ENCODE results near the gene VSTM2B.

VSTM2B gene

DNA sequence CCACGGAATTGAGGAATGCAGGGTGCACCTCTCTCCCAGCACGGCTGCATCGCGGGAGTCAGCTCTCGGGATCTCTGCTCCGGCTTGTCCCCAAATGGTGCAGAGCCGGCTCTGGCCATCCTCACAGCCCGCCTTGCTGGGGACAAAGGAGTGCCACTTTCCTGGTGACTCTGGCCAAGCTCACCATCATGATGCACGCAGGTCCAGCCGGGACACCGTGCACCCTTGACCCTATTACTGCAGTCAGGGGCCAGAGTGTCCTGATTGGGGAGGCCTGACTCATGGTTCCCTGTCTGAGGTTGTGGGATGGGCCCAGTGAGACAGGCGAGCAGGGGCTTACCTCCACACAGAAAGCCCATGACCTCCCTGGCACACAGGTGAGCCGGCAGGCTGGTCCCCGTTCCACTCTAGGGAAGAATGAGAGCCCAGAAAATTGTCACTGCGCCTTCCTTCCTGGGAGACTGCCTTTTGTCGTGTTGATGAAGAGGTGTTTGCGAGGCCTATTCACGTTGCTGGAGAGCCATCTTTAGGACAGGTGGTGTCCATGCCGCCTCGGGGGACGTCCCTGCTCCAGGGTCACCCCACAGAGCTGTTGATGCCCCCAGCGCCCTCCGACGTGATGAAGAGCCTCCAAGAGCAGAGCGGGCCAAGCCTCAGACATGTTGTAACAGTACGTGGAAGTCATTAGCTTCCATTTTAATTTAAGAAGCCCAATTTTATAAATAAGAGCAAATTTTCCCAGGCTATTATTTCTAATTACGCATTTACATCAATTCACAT lies 18.5 kb upstream of the VSTM2B start:
- H3K9ac ChIP-seq (ENCODE audit: low read depth, low read length): no peak overlapping the region
- H3K4me3 ChIP-seq (ENCODE audit: low read length): no peak overlapping the region
- no peak overlapping the region for H3K27ac ChIP-seq (ENCODE audit: low read length)
- no peaks in the 10 kb centered on the region for H3K4me1 ChIP-seq (ENCODE audit: insufficient read depth, low read length)
- H3K36me3 ChIP-seq (ENCODE audit: insufficient read depth, low read depth, low read length): no peaks in the 10 kb centered on the region
- H3K9me3 ChIP-seq (ENCODE audit: insufficient read depth, low read depth, low read length): no peaks in the 10 kb centered on the region
- H3K27me3 ChIP-seq (ENCODE audit: insufficient read depth, low read length): peaks cover 7% of the 10 kb centered on the region

DNA sequence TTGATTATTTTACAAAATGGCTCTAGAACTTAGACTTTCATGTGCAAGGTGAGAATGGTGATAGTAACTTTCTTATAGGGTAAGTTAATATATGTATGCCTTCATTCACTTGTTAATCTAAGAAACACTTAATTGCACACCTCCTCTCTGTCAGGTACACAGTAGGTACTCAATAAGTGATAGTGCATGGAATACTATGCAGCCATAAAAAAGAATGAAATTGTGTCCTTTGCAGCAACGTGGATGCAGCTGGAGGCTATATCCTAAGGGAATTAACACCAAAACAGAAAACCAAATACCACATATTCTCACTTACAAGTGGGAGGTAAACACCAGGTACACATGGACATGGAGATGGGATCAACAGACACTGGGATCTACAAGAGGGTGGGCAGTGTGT lies 17.6 kb upstream of the VSTM2B start:
- Histone ChIP-seq H3K4me3 (ENCODE audit: low read length) (no peak overlapping the region), H3K27ac (ENCODE audit: low read length) (no peak overlapping the region), H3K27me3 (ENCODE audit: insufficient read depth, low read length) (peaks cover 16% of the 10 kb centered on the region), H3K9me3 (ENCODE audit: insufficient read depth, low read depth, low read length) (no peaks in the 10 kb centered on the region), H3K36me3 (ENCODE audit: insufficient read depth, low read depth, low read length) (no peaks in the 10 kb centered on the region), H3K4me1 (ENCODE audit: insufficient read depth, low read length) (no peaks in the 10 kb centered on the region), H3K9ac (ENCODE audit: low read depth, low read length) (no peak overlapping the region)

DNA sequence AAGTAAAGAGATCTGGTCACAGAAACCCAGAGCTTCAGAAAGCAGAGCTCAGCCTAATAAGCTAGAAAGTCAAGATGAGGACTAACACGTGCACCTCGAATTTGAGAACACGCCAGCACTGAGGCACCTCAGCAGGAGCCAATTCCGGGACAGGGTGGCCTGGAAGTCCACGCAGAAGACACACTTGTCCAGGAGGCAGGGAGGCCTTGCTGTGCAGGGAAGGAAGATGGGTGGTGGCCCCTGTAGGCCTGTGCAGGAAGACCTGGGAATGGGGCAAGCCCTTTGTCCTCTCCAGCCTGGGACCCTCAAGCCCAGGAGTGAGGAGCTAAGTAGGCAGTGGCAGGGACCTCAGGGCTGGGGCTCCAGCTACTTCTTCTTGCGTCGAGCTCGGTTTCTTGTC lies 16.3 kb upstream of the VSTM2B start:
- Histone ChIP-seq H3K9me3 (ENCODE audit: insufficient read depth, low read depth, low read length) (no peaks in the 10 kb centered on the region), H3K9ac (ENCODE audit: low read depth, low read length) (no peak overlapping the region), H3K27me3 (ENCODE audit: insufficient read depth, low read length) (peaks cover 21% of the 10 kb centered on the region), H3K4me1 (ENCODE audit: insufficient read depth, low read length) (no peaks in the 10 kb centered on the region), H3K27ac (ENCODE audit: low read length) (no peak overlapping the region), H3K36me3 (ENCODE audit: insufficient read depth, low read depth, low read length) (no peaks in the 10 kb centered on the region), H3K4me3 (ENCODE audit: low read length) (no peak overlapping the region)

DNA sequence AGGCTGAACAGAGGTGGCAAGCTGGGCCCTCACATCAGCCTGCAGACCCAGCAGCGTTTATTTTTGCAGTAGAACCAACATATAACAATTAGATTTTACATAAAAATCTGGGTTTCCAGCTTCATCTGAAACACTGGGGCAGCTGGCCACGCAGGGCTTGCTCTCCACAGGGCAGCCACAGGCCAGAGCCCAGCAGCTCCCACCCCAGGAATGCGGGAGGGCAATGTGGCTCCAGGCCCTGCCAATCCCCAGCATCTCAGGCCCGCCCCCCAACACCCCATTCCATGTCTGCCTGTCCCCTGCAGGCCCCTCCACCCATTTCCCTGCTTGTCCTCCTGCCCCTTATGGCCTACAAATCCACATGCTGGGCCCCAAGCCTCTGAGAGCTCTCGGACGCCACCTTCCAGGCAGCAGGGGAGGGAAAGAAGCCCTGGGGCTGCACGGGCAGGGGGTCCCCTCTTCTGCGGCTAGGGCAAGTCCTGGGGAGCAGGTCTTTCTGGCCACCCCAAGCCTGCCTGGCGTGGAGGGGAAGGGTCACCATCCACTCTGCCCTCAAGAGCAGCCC lies 15.0 kb upstream of the VSTM2B start:
- Histone ChIP-seq H3K4me1 (ENCODE audit: insufficient read depth, low read length) (no peaks in the 10 kb centered on the region), H3K9ac (ENCODE audit: low read depth, low read length) (no peak overlapping the region), H3K36me3 (ENCODE audit: insufficient read depth, low read depth, low read length) (no peaks in the 10 kb centered on the region), H3K9me3 (ENCODE audit: insufficient read depth, low read depth, low read length) (no peaks in the 10 kb centered on the region), H3K27me3 (ENCODE audit: insufficient read depth, low read length) (peaks cover 28% of the 10 kb centered on the region), H3K27ac (ENCODE audit: low read length) (no peak overlapping the region), H3K4me3 (ENCODE audit: low read length) (no peak overlapping the region)

DNA sequence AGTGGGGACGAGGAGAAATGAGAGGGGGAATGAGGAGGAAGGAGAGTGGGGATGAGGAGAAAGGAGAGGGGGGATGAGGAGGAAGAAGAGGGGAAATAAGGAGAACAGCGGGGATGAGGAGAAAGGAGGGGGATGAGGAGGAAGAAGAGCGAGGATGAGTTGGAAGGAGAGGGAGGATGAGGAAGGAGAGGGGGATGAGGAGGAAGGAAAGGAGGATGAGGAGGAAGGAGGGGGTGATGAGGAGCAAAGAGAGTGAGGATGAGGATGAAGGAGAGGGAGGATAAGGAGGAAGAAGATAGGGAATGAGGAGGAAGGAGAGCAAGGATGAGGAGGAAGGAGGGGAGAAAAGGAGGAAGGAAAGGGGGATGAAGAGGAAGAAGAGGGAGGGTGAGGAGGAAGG lies 14.0 kb upstream of the VSTM2B start:
- H3K4me1 ChIP-seq (ENCODE audit: insufficient read depth, low read length): no peaks in the 10 kb centered on the region
- H3K36me3 ChIP-seq (ENCODE audit: insufficient read depth, low read depth, low read length): no peaks in the 10 kb centered on the region
- no peak overlapping the region for H3K9ac ChIP-seq (ENCODE audit: low read depth, low read length)
- no peak overlapping the region for H3K27ac ChIP-seq (ENCODE audit: low read length)
- no peak overlapping the region for H3K4me3 ChIP-seq (ENCODE audit: low read length)
- no peaks in the 10 kb centered on the region for H3K9me3 ChIP-seq (ENCODE audit: insufficient read depth, low read depth, low read length)
- H3K27me3 ChIP-seq (ENCODE audit: insufficient read depth, low read length): peaks cover 28% of the 10 kb centered on the region

DNA sequence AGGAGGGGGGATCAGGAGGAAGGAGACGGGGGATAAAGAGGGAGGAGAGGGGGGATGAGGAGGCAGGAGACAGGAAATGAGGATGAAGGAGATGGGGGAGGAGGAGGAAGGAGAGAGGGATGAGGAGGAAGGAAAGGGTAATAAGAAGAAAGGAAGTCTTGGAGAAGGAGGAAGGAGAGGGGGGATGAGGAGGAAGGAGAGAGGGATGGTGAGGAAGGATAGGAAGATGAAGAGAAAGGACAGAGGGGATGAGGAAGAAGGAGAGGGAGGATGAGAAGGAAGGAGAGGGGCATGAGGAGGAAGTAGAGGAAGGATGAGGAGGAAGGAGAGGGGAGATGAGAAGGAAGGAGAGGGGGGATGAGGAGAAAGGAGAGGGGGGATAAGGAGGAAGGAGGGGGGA lies 13.0 kb upstream of the VSTM2B start:
- no peaks in the 10 kb centered on the region for H3K36me3 ChIP-seq (ENCODE audit: insufficient read depth, low read depth, low read length)
- H3K4me1 ChIP-seq (ENCODE audit: insufficient read depth, low read length): no peaks in the 10 kb centered on the region
- H3K4me3 ChIP-seq (ENCODE audit: low read length): no peak overlapping the region
- no peak overlapping the region for H3K27ac ChIP-seq (ENCODE audit: low read length)
- H3K27me3 ChIP-seq (ENCODE audit: insufficient read depth, low read length): peaks cover 29% of the 10 kb centered on the region
- no peak overlapping the region for H3K9ac ChIP-seq (ENCODE audit: low read depth, low read length)
- no peaks in the 10 kb centered on the region for H3K9me3 ChIP-seq (ENCODE audit: insufficient read depth, low read depth, low read length)

DNA sequence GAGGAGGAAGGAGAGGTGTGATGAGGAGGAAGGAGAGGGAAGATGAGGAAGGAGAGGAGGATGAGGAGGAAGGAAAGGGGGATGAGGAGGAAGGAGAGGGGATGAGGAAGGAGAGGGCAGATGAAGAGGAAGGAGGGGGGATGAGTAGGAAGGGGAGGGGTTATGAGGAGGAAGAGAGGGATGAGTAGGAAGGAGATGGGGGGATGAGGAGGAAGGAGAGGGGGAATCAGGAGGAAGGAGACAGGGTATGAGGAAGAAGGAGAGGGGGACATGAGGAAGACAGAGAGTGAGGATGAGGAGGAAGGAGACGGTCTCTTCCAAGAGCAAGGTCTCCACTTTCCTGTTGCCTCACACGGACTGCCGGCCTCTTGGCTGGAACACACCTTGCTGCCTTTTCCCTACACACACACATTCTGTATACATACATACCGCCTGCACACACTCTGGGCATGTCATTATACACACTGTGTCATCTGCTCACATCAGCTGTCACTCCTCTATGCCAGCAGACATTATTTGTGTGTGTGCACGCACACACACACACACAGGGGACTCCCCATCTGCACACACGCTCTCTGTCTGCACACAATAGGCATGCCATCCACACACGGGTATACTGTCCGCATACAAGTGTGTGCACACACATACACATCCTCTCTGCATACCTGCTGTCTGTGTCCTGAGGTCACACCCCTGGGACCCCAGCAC lies 11.1 kb upstream of the VSTM2B start:
- no peak overlapping the region for H3K9ac ChIP-seq (ENCODE audit: low read depth, low read length)
- H3K4me3 ChIP-seq (ENCODE audit: low read length): no peak overlapping the region
- no peaks in the 10 kb centered on the region for H3K9me3 ChIP-seq (ENCODE audit: insufficient read depth, low read depth, low read length)
- H3K27me3 ChIP-seq (ENCODE audit: insufficient read depth, low read length): peaks cover 32% of the 10 kb centered on the region
- no peak overlapping the region for H3K27ac ChIP-seq (ENCODE audit: low read length)
- H3K36me3 ChIP-seq (ENCODE audit: insufficient read depth, low read depth, low read length): no peaks in the 10 kb centered on the region
- H3K4me1 ChIP-seq (ENCODE audit: insufficient read depth, low read length): no peaks in the 10 kb centered on the region

DNA sequence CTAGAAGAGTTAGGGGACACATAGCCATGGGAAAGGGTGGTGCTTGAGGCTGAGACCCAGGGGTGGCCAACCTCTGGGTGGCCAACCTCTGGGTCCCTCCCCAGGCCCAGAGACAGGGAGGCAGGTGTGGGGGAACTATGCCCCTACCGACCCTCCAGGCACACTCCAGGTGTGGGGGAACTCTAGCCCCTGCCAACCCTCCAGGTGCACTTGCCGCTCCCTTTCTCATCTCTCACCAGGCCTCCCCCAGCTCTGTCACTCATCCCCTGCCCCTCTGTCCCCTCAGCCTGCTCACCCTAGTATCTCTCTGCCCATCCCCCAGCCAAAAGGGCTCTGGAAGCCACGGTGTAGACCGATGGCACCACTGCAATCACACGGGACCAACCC lies 10.6 kb upstream of the VSTM2B start:
- H3K27ac ChIP-seq (ENCODE audit: low read length): no peak overlapping the region
- no peak overlapping the region for H3K9ac ChIP-seq (ENCODE audit: low read depth, low read length)
- no peaks in the 10 kb centered on the region for H3K36me3 ChIP-seq (ENCODE audit: insufficient read depth, low read depth, low read length)
- peaks cover 32% of the 10 kb centered on the region for H3K27me3 ChIP-seq (ENCODE audit: insufficient read depth, low read length)
- no peaks in the 10 kb centered on the region for H3K9me3 ChIP-seq (ENCODE audit: insufficient read depth, low read depth, low read length)
- H3K4me1 ChIP-seq (ENCODE audit: insufficient read depth, low read length): no peaks in the 10 kb centered on the region
- no peak overlapping the region for H3K4me3 ChIP-seq (ENCODE audit: low read length)

DNA sequence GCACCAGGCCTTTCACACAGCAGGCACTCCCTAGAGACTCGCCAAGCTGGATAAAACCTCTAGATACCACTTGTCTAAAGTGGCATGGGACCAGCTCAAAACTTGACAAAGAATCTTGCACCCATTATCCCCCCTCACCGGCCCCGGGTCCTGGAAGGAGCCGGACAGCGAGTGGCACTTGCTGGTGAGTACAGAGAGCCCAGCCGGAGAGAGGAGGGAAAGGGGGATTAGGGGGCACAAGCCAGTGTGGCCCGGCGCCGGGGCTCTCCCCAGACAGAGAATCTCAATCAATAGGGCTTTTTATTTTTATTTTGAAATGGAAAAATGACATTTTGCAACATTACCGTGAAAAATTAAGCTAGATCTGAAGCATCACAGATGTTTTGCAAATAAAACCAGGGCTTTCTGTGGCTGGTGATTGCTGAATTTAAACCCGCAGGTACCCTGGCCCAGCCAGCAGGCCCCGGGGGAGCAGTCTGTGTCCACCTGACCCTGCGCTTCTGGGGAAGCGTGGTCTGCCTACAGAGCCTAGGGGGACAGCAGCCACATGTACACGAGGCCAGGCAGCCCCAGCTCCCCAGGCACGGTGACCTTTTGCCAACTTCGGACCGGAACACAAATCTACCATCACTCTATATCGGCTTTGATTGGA lies 10.0 kb upstream of the VSTM2B start:
- H3K27me3 ChIP-seq (ENCODE audit: insufficient read depth, low read length): peaks cover 33% of the 10 kb centered on the region
- H3K4me1 ChIP-seq (ENCODE audit: insufficient read depth, low read length): no peaks in the 10 kb centered on the region
- no peak overlapping the region for H3K4me3 ChIP-seq (ENCODE audit: low read length)
- no peak overlapping the region for H3K9ac ChIP-seq (ENCODE audit: low read depth, low read length)
- H3K27ac ChIP-seq (ENCODE audit: low read length): no peak overlapping the region
- H3K36me3 ChIP-seq (ENCODE audit: insufficient read depth, low read depth, low read length): no peaks in the 10 kb centered on the region
- no peaks in the 10 kb centered on the region for H3K9me3 ChIP-seq (ENCODE audit: insufficient read depth, low read depth, low read length)

DNA sequence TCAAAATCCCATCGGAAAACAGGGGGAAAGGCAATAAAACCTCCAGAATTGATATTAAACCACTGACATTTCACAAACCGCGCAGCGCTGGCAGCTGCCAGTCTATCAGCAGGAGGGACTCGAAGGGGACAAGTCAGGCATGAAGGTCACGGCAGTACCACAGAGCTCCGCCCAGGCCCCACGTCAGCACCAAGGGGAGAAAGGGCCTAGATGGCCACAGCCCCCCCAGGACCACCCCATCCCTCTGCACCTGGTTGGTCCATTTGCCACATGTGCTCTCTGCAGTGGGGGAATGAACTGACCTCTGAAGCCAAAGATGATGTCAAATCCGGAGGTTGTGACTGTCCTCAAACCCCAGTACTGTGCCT lies 9.5 kb upstream of the VSTM2B start:
- Histone ChIP-seq H3K27me3 (ENCODE audit: insufficient read depth, low read length) (peaks cover 38% of the 10 kb centered on the region), H3K4me1 (ENCODE audit: insufficient read depth, low read length) (no peaks in the 10 kb centered on the region), H3K27ac (ENCODE audit: low read length) (no peak overlapping the region)

DNA sequence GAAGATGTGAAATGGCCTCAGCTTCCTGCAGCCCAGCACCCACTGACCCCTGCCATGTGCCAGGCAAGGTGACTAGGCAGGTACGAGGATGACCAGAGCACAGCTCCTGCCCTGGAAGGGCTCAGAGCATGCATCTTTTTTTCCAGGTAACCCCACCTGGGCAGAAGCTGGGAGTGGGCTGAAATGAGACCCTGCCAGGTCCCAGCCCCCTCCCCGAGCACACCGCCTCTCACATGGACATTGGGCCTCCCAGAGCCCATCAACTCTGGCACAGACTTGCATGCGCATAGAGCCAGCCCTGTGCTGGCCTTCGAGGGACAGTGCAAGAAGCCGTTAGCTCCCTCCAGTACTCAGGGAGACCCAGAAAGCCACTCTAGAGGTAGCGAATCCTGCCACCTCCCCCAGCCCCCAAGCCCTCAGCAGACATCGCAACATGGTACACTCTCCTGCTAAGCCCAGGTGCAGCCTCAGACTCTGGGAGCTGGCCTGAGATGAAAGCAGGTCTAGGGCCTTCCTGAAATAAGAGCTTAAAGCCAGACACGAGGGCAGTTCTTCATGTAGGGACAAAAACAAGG lies 8.9 kb upstream of the VSTM2B start:
- Histone ChIP-seq H3K4me3 (ENCODE audit: low read length) (no peak overlapping the region), H3K27ac (ENCODE audit: low read length) (no peak overlapping the region), H3K27me3 (ENCODE audit: insufficient read depth, low read length) (peaks cover 41% of the 10 kb centered on the region), H3K4me1 (ENCODE audit: insufficient read depth, low read length) (no peaks in the 10 kb centered on the region), H3K36me3 (ENCODE audit: insufficient read depth, low read depth, low read length) (no peaks in the 10 kb centered on the region), H3K9me3 (ENCODE audit: insufficient read depth, low read depth, low read length) (no peaks in the 10 kb centered on the region), H3K9ac (ENCODE audit: low read depth, low read length) (no peak overlapping the region)

More for the DNA sequence above, 9.5 kb upstream of the VSTM2B start:
- Histone ChIP-seq H3K36me3 (ENCODE audit: insufficient read depth, low read depth, low read length) (no peaks in the 10 kb centered on the region), H3K9me3 (ENCODE audit: insufficient read depth, low read depth, low read length) (no peaks in the 10 kb centered on the region), H3K4me3 (ENCODE audit: low read length) (no peak overlapping the region), H3K9ac (ENCODE audit: low read depth, low read length) (no peak overlapping the region)
